Ovary (tissue), 3 donors: ENCODE results near the gene CLDN15.

Source experiments
- POLR2A ChIP-seq: fragments of 450-650 bp; IDR thresholded peaks from one replicate; pipeline ENCODE4 v1.6.1; 2017; ENCODE audit warnings: antibody characterized with exemption, mild to moderate bottlenecking, moderate library complexity
- TF ChIP-seq, protein P1 (sequence below), 3 donors: fragments of 450-650 bp in 2 of 3; fragments of 200-600 bp in 1 of 3; IDR thresholded peaks; one replicate each; pipeline versions ENCODE4 v1.5.1 to v1.8.0; 2016 to 2022; ENCODE audit warnings: antibody characterized with exemption in 3 of 3, mild to moderate bottlenecking in 1 of 3
- donor health status: DM: no; HTN: no; CAD: no.

DNA sequence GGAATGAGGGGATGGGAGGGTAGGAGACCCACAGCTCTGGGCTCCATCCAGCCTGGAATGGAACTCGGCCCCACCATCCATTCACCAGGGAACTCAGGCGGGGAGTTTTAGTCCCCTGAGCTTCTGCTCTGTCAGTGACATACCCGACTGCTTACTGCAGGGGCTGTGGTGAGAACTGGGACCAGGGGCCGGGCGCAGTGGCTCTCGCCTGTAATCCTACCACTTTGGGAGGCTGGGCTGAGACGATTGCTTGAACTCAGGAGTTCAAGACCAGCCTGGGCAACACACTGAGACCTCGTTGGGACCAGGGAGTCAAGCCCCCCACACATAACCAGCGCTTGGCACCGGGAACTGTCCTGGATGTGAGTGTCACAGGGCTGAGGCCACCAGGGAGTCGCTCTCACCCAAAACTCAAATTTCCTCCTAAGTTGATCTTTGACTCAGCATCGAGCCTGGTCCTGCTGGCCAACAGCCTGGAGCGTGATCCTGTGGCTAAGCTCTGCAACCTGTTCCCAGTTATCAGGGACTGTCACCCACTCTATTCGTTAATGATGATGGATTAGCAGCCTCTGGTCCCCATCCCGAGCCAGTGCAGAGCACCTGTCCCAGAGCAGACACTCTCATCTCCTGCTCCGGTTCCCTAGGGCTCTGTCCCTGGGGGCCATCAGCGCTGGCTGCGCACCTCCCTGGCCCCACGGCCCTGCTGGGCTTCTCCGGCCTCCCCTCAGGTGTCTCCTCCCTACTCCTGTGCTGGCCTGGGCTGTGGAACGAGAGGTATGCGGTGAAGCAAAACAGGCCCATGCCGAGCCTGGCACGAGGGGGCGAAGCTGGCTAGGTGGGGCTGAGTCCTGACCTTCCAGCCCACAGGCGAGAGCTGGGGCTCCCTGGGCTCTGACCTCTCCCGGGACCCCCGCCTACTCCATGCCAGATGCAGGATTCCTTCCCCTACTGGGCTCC is 902 bp upstream of the CLDN15 start:
- TF ChIP-seq, protein P1, sequence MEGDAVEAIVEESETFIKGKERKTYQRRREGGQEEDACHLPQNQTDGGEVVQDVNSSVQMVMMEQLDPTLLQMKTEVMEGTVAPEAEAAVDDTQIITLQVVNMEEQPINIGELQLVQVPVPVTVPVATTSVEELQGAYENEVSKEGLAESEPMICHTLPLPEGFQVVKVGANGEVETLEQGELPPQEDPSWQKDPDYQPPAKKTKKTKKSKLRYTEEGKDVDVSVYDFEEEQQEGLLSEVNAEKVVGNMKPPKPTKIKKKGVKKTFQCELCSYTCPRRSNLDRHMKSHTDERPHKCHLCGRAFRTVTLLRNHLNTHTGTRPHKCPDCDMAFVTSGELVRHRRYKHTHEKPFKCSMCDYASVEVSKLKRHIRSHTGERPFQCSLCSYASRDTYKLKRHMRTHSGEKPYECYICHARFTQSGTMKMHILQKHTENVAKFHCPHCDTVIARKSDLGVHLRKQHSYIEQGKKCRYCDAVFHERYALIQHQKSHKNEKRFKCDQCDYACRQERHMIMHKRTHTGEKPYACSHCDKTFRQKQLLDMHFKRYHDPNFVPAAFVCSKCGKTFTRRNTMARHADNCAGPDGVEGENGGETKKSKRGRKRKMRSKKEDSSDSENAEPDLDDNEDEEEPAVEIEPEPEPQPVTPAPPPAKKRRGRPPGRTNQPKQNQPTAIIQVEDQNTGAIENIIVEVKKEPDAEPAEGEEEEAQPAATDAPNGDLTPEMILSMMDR (IDR thresholded peaks at IDR 0.05): no peak
- TF ChIP-seq POLR2A: no peak
